ENCODE data around the gene CLCN6. TPM values are rescaled to one million over a fixed set of nuclear protein-coding genes. Genes with fewer than 3 reads are reported as not detected.

CLCN6 gene
- polyA plus RNA-seq, 1 donor (not counting 4 experiments of a cell fraction or from before 2014, with no cell fraction given): 7.4 TPM

- DNase-seq (ENCODE audit: low read depth, low spot score) (no peak), FAIRE-seq (no peak)
- Histone ChIP-seq H3K4me2 (ENCODE audit: control insufficient read depth, extremely low read depth, insufficient read depth, low read depth, low read length) (no peak overlapping the region), H3K4me3 (ENCODE audit: control insufficient read depth in 2 of 3, extremely low read depth in 1 of 3, insufficient read depth in 2 of 3, low read depth in 1 of 3, low read length in 3 of 3) (no peak overlapping the region), H2AFZ (ENCODE audit: control insufficient read depth, low read length) (no peak overlapping the region), H3K36me3 (ENCODE audit: control insufficient read depth in 2 of 2, extremely low read depth in 1 of 2, insufficient read depth in 2 of 2, low read length in 2 of 2) (no peaks in the 10 kb centered on the region), H3K9me1 (ENCODE audit: control insufficient read depth, extremely low read depth, insufficient read depth, low read length) (no peaks in the 10 kb centered on the region), H4K20me1 (ENCODE audit: control insufficient read depth, extremely low read depth, insufficient read depth, low read length) (no peaks in the 10 kb centered on the region), H3K27ac (ENCODE audit: control insufficient read depth, insufficient read depth, low read length) (no peak overlapping the region), H3K9me3 (ENCODE audit: control insufficient read depth, low read depth, low read length) (no peaks in the 10 kb centered on the region), H3K9ac (ENCODE audit: control insufficient read depth, extremely low read depth, insufficient read depth, low read length) (no peak overlapping the region), H3K79me2 (ENCODE audit: control insufficient read depth, insufficient read depth, low read length) (no peaks in the 10 kb centered on the region), H3K4me1 (ENCODE audit: control insufficient read depth, extremely low read depth, insufficient read depth, low read length) (no peaks in the 10 kb centered on the region), H3K27me3 (ENCODE audit: control insufficient read depth, extremely low read depth, insufficient read depth, low read length) (peaks cover 6% of the 10 kb centered on the region)
- dilution Hi-C loops (cut with MboI; ENCODE audit: extremely low pct_ligation_motif_present, low sequenced_read_pairs): no loop called here
- no peak for TF ChIP-seq EZH2 (IDR thresholded peaks at IDR 0.05; ENCODE audit: low read length)
- TF ChIP-seq, protein P1, sequence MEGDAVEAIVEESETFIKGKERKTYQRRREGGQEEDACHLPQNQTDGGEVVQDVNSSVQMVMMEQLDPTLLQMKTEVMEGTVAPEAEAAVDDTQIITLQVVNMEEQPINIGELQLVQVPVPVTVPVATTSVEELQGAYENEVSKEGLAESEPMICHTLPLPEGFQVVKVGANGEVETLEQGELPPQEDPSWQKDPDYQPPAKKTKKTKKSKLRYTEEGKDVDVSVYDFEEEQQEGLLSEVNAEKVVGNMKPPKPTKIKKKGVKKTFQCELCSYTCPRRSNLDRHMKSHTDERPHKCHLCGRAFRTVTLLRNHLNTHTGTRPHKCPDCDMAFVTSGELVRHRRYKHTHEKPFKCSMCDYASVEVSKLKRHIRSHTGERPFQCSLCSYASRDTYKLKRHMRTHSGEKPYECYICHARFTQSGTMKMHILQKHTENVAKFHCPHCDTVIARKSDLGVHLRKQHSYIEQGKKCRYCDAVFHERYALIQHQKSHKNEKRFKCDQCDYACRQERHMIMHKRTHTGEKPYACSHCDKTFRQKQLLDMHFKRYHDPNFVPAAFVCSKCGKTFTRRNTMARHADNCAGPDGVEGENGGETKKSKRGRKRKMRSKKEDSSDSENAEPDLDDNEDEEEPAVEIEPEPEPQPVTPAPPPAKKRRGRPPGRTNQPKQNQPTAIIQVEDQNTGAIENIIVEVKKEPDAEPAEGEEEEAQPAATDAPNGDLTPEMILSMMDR (optimal IDR thresholded peaks at IDR 0.05 in 1 of 3, IDR thresholded peaks at IDR 0.05 in 1 of 3, conservative IDR thresholded peaks at IDR 0.05 in 1 of 3; ENCODE audit: extremely low read depth in 1 of 3, insufficient read depth in 2 of 3, low read length in 3 of 3): no peak
Observed at GRCh38 chr1:11869104-11869503, 63.1 kb downstream of the CLCN6 start.

GRCh38 chr1:11869650-11870207 lies 63.7 kb downstream of the CLCN6 start:
- H3K4me2 ChIP-seq (ENCODE audit: control insufficient read depth, extremely low read depth, insufficient read depth, low read depth, low read length): no peak overlapping the region
- H3K9ac ChIP-seq (ENCODE audit: control insufficient read depth, extremely low read depth, insufficient read depth, low read length): no peak overlapping the region
- no peak overlapping the region for H3K27ac ChIP-seq (ENCODE audit: control insufficient read depth, insufficient read depth, low read length)
- H3K36me3 ChIP-seq (ENCODE audit: control insufficient read depth in 2 of 2, extremely low read depth in 1 of 2, insufficient read depth in 2 of 2, low read length in 2 of 2): no peaks in the 10 kb centered on the region
- no peak overlapping the region for H2AFZ ChIP-seq (ENCODE audit: control insufficient read depth, low read length)
- H3K79me2 ChIP-seq (ENCODE audit: control insufficient read depth, insufficient read depth, low read length): no peaks in the 10 kb centered on the region
- H3K4me3 ChIP-seq (ENCODE audit: control insufficient read depth in 2 of 3, extremely low read depth in 1 of 3, insufficient read depth in 2 of 3, low read depth in 1 of 3, low read length in 3 of 3): no peak overlapping the region
- TF ChIP-seq EZH2 (IDR thresholded peaks at IDR 0.05; ENCODE audit: low read length): no peak
- TF ChIP-seq, protein P1 (optimal IDR thresholded peaks at IDR 0.05 in 1 of 3, IDR thresholded peaks at IDR 0.05 in 1 of 3, conservative IDR thresholded peaks at IDR 0.05 in 1 of 3; ENCODE audit: extremely low read depth in 1 of 3, insufficient read depth in 2 of 3, low read length in 3 of 3): no peak
- H3K27me3 ChIP-seq (ENCODE audit: control insufficient read depth, extremely low read depth, insufficient read depth, low read length): peaks cover 6% of the 10 kb centered on the region
- dilution Hi-C loops (cut with MboI; ENCODE audit: extremely low pct_ligation_motif_present, low sequenced_read_pairs): no loop called here
- no peak for FAIRE-seq
- no peak for DNase-seq (ENCODE audit: low read depth, low spot score)
- H3K9me1 ChIP-seq (ENCODE audit: control insufficient read depth, extremely low read depth, insufficient read depth, low read length): no peaks in the 10 kb centered on the region
- H4K20me1 ChIP-seq (ENCODE audit: control insufficient read depth, extremely low read depth, insufficient read depth, low read length): no peaks in the 10 kb centered on the region
- H3K4me1 ChIP-seq (ENCODE audit: control insufficient read depth, extremely low read depth, insufficient read depth, low read length): no peaks in the 10 kb centered on the region
- no peaks in the 10 kb centered on the region for H3K9me3 ChIP-seq (ENCODE audit: control insufficient read depth, low read depth, low read length)

Data from keratinocyte (primary cell).